GM23338 (cell line): ENCODE measurements around the gene PHKA2. TPM values are rescaled to one million over a fixed set of nuclear protein-coding genes. Genes with fewer than 3 reads are reported as not detected.

Source experiments
- ATAC-seq: fragments of 200-7000 bp; cut with Tn5 transposase; 3 replicates; pipeline ENCODE4 v1.9.1; 2020
- DNase-seq: peaks from one replicate; pipeline ENCODE4 v3.0.0-alpha.2; 2015; ENCODE audit warnings: low spot score
- H2AFZ ChIP-seq: fragments of 200-600 bp; sonication (generic); 2 replicates; pipeline ENCODE4 v1.8.0; 2016; ENCODE audit warnings: antibody characterized with exemption, mild to moderate bottlenecking, moderate library complexity
- H3F3A ChIP-seq: fragments of 200-600 bp; sonication (generic); replicated peaks from 2 replicates; pipeline ENCODE4 v1.8.0; 2017; ENCODE audit warnings: antibody characterized with exemption, mixed run types, low read depth
- H3K27ac ChIP-seq: fragments of 200-600 bp; sonication (generic); 2 replicates; pipeline ENCODE4 v1.6.1; 2016; ENCODE audit warnings: low read depth
- H3K27me3 ChIP-seq: fragments of 200-600 bp; sonication (generic); 2 replicates; pipeline ENCODE4 v1.8.0; 2016; ENCODE audit warnings: mild to moderate bottlenecking, mixed run types, moderate library complexity; ENCODE audit not compliant: insufficient read depth
- H3K36me3 ChIP-seq: fragments of 200-600 bp; sonication (generic); 2 replicates; pipeline ENCODE4 v1.8.0; 2016; ENCODE audit warnings: mild to moderate bottlenecking; ENCODE audit not compliant: insufficient read depth
- H3K4me1 ChIP-seq: fragments of 200-600 bp; sonication (generic); 2 replicates; pipeline ENCODE4 v1.8.0; 2016; ENCODE audit warnings: mild to moderate bottlenecking, moderate library complexity; ENCODE audit not compliant: insufficient read depth
- H3K4me2 ChIP-seq: fragments of 200-600 bp; sonication (generic); 2 replicates; pipeline ENCODE4 v1.7.1; 2017; ENCODE audit warnings: mixed run types
- H3K4me3 ChIP-seq: fragments of 200-600 bp; sonication (generic); 2 replicates; pipeline ENCODE4 v1.6.1; 2016; ENCODE audit warnings: mixed run types
- H3K79me2 ChIP-seq: fragments of 200-600 bp; sonication (generic); replicated peaks from 2 replicates; pipeline ENCODE4 v1.8.0; 2017; ENCODE audit warnings: mild to moderate bottlenecking; ENCODE audit not compliant: insufficient read depth
- H3K9me2 ChIP-seq: fragments of 200-600 bp; sonication (generic); 2 replicates; pipeline ENCODE4 v1.8.0; 2017; ENCODE audit not compliant: insufficient read depth
- H4K20me1 ChIP-seq: fragments of 200-600 bp; sonication (generic); replicated peaks from 2 replicates; pipeline ENCODE4 v1.8.0; 2017; ENCODE audit warnings: mild to moderate bottlenecking; ENCODE audit not compliant: insufficient read depth
- H3K27ac Mint-ChIP-seq: 2 replicates; pipeline ENCODE4 v1.8.0; 2020; ENCODE audit warnings: inconsistent platforms, mild to moderate bottlenecking, moderate library complexity, mixed read lengths
- H3K27me3 Mint-ChIP-seq: 3 replicates; pipeline ENCODE4 v1.8.0; 2022; ENCODE audit warnings: low read depth, mild to moderate bottlenecking, moderate library complexity, mixed read lengths, inconsistent platforms; ENCODE audit not compliant: insufficient read depth, poor library complexity
- H3K36me3 Mint-ChIP-seq: 3 replicates; pipeline ENCODE4 v1.8.0; 2021; ENCODE audit warnings: low read depth, mild to moderate bottlenecking, inconsistent platforms, moderate library complexity, mixed read lengths
- H3K4me1 Mint-ChIP-seq: 3 replicates; pipeline ENCODE4 v1.8.0; 2020; ENCODE audit warnings: mild to moderate bottlenecking, inconsistent platforms, mixed read lengths
- H3K4me3 Mint-ChIP-seq: 3 replicates; pipeline ENCODE4 v1.8.0; 2021; ENCODE audit warnings: moderate library complexity, mild to moderate bottlenecking, inconsistent platforms, mixed read lengths
- H3K9me3 Mint-ChIP-seq: 3 replicates; pipeline ENCODE4 v1.8.0; 2020; ENCODE audit warnings: moderate library complexity, mild to moderate bottlenecking, inconsistent platforms, mixed read lengths
- CREB1 ChIP-seq: fragments of 250-450 bp; sonication (Bioruptor Pico); IDR thresholded peaks from 2 replicates; pipeline ENCODE4 v1.5.0; 2020; ENCODE audit warnings: low read depth, mild to moderate bottlenecking, moderate library complexity
- CTCF ChIP-seq, 2 experiments: fragments of 200-600 bp in 1 of 2; sonication (generic) in 1 of 2; conservative IDR thresholded peaks; 2 replicates each; pipeline versions ENCODE4 v1.5.1 to v1.6.1; 2016 to 2017; ENCODE audit warnings: antibody characterized with exemption in 2 of 2, low read depth in 2 of 2, mild to moderate bottlenecking in 2 of 2, moderate library complexity in 1 of 2
- NANOG ChIP-seq: IDR thresholded peaks from 2 replicates; pipeline ENCODE4 v1.6.1; 2016; ENCODE audit warnings: antibody characterized with exemption, borderline replicate concordance
- POLR2AphosphoS5 ChIP-seq: IDR thresholded peaks from 2 replicates; pipeline ENCODE4 v1.6.1; 2016; ENCODE audit warnings: antibody characterized with exemption, low read depth
- REST ChIP-seq: IDR thresholded peaks from one replicate; pipeline ENCODE4 v1.6.1; 2018; ENCODE audit warnings: antibody characterized with exemption; ENCODE audit not compliant: unreplicated experiment
- STAT1 ChIP-seq: IDR thresholded peaks from one replicate; pipeline ENCODE4 v1.6.1; 2016; ENCODE audit warnings: antibody characterized with exemption; ENCODE audit not compliant: unreplicated experiment
- ZNF331 ChIP-seq: fragments of 250-450 bp; sonication (Bioruptor Pico); IDR thresholded peaks from 2 replicates; pipeline ENCODE4 v1.5.0; 2020; ENCODE audit warnings: low read depth, mild to moderate bottlenecking, moderate library complexity
- polyA plus RNA-seq: library from polyadenylated mRNA; unstranded; fragments of >200 nt; fragmentation: Nextera tagmentation; extraction: Ambion mirVana; gene quantifications from 2 replicates; pipeline ENCODE4 v1.2.1, GENCODE V29; 2016
- total RNA-seq: library from RNA; depleted of rRNA; stranded (reverse); fragments of >200 nt; shearing (Covaris generic); gene quantifications from 2 replicates; pipeline ENCODE4 v1.2.3, GENCODE V29; 2014

The PHKA2 gene
- total and polyA plus RNA-seq, 2 experiments from 2014 or later, result 8.0 to 23.9 TPM

GRCh38 chrX:18873836-18874235, 110.1 kb downstream of the PHKA2 start:
- ATAC-seq (no peak), DNase-seq (no peak)
- H3K4me1 ChIP-seq, result no peaks in the 10 kb centered on the region
- no peaks in the 10 kb centered on the region for H3K27me3 ChIP-seq
- no peaks in the 10 kb centered on the region for H3K9me2 ChIP-seq
- no peak overlapping the region for H3K27ac Mint-ChIP-seq
- no peaks in the 10 kb centered on the region for H3K79me2 ChIP-seq
- H3K4me1 Mint-ChIP-seq, result no peaks in the 10 kb centered on the region; the same call in 2 of the 3 replicates
- H3K36me3 Mint-ChIP-seq, result no peaks in the 10 kb centered on the region
- H3K4me3 ChIP-seq, result no peak overlapping the region
- no peaks in the 10 kb centered on the region for H3F3A ChIP-seq
- no peak overlapping the region for H3K27ac ChIP-seq
- peaks cover 3% of the 10 kb centered on the region for H3K27me3 Mint-ChIP-seq
- H2AFZ ChIP-seq, result no peak overlapping the region
- H3K9me3 Mint-ChIP-seq, result no peaks in the 10 kb centered on the region; the same call in 2 of the 3 replicates
- no peak overlapping the region for H3K4me3 Mint-ChIP-seq
- no peaks in the 10 kb centered on the region for H3K36me3 ChIP-seq
- H3K4me2 ChIP-seq, result no peak overlapping the region
- TF ChIP-seq NANOG, result no peak
- no peak for TF ChIP-seq REST
- TF ChIP-seq POLR2AphosphoS5, result no peak
- TF ChIP-seq CREB1 (CRISPR knock-in tag), result no peak
- no peaks in the 10 kb centered on the region for H4K20me1 ChIP-seq

GRCh38 chrX:18873189-18873791, 110.6 kb downstream of the PHKA2 start:
- H3K36me3 Mint-ChIP-seq, result no peaks in the 10 kb centered on the region
- H3K4me1 Mint-ChIP-seq, result no peaks in the 10 kb centered on the region; the same call in 2 of the 3 replicates
- DNase-seq (no peak), ATAC-seq (no peak)
- H3K27me3 Mint-ChIP-seq, result peaks cover under 1% of the 10 kb centered on the region
- Histone ChIP-seq H3K9me2 (no peaks in the 10 kb centered on the region), H3K4me2 (no peak overlapping the region), H3F3A (no peaks in the 10 kb centered on the region), H3K27ac (no peak overlapping the region), H3K79me2 (no peaks in the 10 kb centered on the region), H2AFZ (no peak overlapping the region), H4K20me1 (no peaks in the 10 kb centered on the region), H3K36me3 (no peaks in the 10 kb centered on the region), H3K4me1 (no peaks in the 10 kb centered on the region), H3K27me3 (no peaks in the 10 kb centered on the region), H3K4me3 (no peak overlapping the region)
- no peaks in the 10 kb centered on the region; the same call in 2 of the 3 replicates for H3K9me3 Mint-ChIP-seq
- no peak overlapping the region for H3K4me3 Mint-ChIP-seq
- TF ChIP-seq CTCF (conservative IDR thresholded peaks at IDR 0.05; ENCODE audit: low read depth in 2 of 2) (no peak), REST (no peak), STAT1 (no peak), ZNF331 (CRISPR knock-in tag) (no peak)
- H3K27ac Mint-ChIP-seq, result no peak overlapping the region
